Activated naive CD4-positive, alpha-beta T cell treated with anti-CD3 and anti-CD28 coated beads, Interleukin-2, amount 50 U/mL, for 72 hours (primary cell): Measurements from ENCODE around the gene ART1. TPM values are rescaled to one million over a fixed set of nuclear protein-coding genes. Genes with fewer than 3 reads are reported as not detected.
A peak's percentile ranks its signal among the peaks of the same experiment; 100 is the strongest.
"Not testable (repeated sequence)": the region's sequence is repeated elsewhere in the genome, so short reads cannot be mapped to it uniquely, and the experiment has no call there.

Experiments used
- ATAC-seq, 2 donors: fragments of 150-1000 bp; cut with Tn5 transposase; 2 replicates each; pipeline ENCODE4 v1.10.0; 2021; ENCODE audit warnings: mild to moderate bottlenecking in 2 of 2, moderate library complexity in 2 of 2
- DNase-seq, 2 donors: peaks; one replicate each; pipeline ENCODE4 v3.0.0; 2021 to 2022; ENCODE audit warnings: low spot score in 2 of 2
- H3K27ac Mint-ChIP-seq, 2 donors: one replicate each; pipeline ENCODE4 v1.8.0; 2022; ENCODE audit warnings: mild to moderate bottlenecking in 2 of 2, mixed read lengths in 2 of 2
- H3K36me3 Mint-ChIP-seq, 2 donors: one replicate each; pipeline ENCODE4 v1.8.0; 2022; ENCODE audit warnings: mixed read lengths in 2 of 2
- H3K9me3 Mint-ChIP-seq, 2 donors: one replicate each; pipeline ENCODE4 v1.8.0; 2022; ENCODE audit warnings: mixed read lengths in 2 of 2
- total RNA-seq, 2 donors: library from RNA; stranded (reverse); gene quantifications; one replicate each; pipeline ENCODE4 v1.2.3, GENCODE V29; 2022

Gene ART1
- total RNA-seq, 2 donors from 2014 or later = not detected

DNA sequence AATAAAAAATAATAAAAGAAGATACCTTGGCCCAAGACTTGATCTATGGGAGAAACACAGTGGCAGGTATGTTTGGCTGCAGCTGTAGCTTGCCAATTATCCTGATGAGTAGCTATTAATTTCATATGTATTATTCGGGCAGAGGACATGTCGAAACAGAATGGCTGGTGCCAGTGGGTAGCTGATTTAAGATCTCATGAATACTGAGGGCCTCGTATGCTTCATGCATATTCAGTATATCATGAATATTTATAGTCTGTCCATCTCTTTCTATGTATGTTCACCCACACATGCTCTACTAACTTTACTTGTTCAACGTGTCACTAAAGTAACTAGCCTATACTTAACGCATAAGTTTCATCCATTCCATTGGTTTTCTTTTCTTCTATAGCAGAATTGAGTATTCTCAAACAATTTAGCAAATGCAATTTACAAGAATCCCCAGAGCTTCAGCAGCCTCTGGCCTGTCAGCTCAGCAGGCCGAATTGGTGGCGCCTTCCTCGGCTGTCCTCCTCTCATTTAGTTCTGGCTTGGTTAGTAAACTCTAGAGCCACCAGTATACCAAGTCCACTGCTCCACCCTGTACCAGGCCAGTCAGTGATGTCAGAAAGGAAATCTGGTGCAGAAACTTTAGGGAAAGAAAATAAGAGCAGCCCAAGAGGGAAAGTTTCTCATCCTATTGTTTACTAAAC, 21.0 kb upstream of the ART1 start:
- Mint-ChIP-seq H3K27ac (no peak overlapping the region), H3K9me3 (no peaks in the 10 kb centered on the region), H3K36me3 (no peaks in the 10 kb centered on the region)
- ATAC-seq (no peak), DNase-seq (no peak)

DNA sequence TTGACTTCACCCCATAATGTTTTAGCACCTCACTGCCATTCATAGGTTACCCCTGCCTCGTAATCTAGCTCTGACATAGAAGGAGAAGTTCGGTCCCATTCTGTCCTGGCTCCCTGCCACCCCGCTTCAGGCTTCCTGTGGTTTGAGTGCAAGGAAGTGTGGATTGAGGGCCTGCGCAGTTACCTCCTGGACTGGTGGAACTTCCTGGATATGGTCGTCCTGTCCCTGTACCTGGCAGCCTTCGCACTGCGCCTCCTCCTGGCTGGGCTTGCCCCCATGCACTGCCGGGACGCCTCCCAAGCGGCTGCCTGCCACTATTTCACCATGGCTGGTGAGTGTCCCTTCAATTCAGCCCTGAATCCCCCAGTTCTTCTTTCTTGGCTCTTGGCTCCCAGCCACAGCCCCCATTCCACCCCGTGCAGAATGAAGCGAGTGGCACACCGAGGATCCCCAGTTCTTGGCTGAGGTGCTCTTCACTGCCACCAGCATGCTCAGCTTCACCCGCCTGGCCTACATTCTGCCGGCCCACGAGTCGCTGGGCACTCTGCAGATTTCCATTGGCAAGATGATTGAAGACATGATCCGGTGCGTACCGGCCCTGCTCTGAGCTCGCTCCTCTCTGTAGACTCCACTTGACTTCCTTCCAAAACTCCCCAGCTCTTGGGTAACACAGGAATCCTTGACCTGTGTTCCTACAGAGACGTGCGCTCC, 18.5 kb upstream of the ART1 start:
- no peak overlapping the region for H3K27ac Mint-ChIP-seq
- H3K36me3 Mint-ChIP-seq = no peaks in the 10 kb centered on the region
- ATAC-seq = no peak
- no peaks in the 10 kb centered on the region for H3K9me3 Mint-ChIP-seq
- DNase-seq = no peak

DNA sequence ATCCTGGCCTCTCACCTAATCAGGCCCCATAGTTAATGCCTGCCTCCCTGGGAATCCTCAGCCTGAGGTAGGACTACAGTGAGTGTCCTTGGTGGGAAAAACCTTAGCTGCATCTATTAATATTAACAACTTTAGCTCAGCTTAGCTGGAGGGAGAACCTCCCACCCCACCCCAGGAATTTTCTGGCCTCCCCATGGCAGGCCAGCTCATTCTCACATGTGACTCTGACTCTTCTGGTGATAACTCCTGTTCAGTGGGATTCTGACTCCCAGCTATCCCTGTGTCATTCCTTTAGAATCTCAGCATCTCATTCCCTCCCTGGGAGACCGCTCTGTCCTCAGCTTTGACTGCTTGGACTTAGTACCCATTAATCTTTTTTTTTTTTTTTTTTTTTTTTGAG, 17.6 kb upstream of the ART1 start:
- H3K9me3 Mint-ChIP-seq = no peaks in the 10 kb centered on the region
- H3K36me3 Mint-ChIP-seq = no peaks in the 10 kb centered on the region
- ATAC-seq (no peak), DNase-seq (no peak)
- no peak overlapping the region for H3K27ac Mint-ChIP-seq

DNA sequence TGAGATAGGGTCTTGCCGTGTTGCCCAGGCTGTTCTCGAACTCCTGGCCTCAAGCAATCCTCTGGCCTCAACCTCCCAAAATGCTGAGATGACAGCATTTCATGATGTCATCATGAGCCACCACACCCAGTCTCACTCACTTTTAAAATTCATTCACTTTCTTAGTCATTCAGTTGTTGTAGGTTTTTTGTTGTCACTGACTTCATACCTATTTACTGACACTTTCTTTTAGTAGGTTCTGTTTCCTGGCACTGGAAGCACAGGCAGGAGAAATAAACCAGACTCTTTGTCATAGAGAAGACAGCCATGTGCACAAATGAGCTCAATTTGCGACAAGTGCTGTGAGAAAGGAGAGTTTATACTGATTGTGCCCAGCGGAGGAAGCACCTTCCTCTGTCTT, 13.6 kb upstream of the ART1 start:
- H3K27ac Mint-ChIP-seq = peak overlapping the region in 1 of 2 donors; percentile 83
- H3K9me3 Mint-ChIP-seq = no peaks in the 10 kb centered on the region
- no peaks in the 10 kb centered on the region for H3K36me3 Mint-ChIP-seq
- ATAC-seq (peak in 1 of 2 donors; percentile 73), DNase-seq (peak in 1 of 2 donors; percentile 7)

DNA sequence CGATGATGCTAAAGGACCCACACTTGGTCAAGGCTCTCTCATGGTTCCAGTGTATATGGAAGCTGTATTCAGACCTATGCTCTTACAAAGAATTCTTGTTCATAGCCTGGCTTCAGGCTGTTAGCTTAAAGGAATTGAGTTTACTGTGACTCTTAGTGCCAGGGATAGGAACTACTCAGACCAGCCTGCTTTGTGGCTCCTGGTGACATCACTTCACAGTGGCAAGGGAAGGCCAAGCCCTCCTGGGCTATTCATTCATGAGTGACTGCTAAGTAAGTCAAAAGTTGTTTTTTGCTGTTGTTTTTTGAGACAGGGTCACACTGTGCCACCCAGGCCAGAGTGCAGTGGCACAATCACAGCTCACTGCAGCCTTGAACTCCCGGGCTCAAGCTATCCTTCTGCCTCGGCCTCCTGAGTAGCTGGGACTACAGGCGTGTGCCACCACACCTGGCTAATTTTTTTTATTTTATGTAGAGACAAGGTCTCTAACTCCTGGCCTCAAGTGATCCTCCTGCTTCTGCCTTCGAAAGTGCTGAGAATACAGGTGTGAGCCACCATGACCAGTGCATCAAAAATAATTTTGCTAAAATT, 12.8 kb upstream of the ART1 start:
- peak overlapping the region in 1 of 2 donors; percentile 12 for H3K27ac Mint-ChIP-seq
- DNase-seq (no peak), ATAC-seq (peak in 1 of 2 donors; percentile 28)
- H3K36me3 Mint-ChIP-seq = no peaks in the 10 kb centered on the region
- H3K9me3 Mint-ChIP-seq = no peaks in the 10 kb centered on the region

DNA sequence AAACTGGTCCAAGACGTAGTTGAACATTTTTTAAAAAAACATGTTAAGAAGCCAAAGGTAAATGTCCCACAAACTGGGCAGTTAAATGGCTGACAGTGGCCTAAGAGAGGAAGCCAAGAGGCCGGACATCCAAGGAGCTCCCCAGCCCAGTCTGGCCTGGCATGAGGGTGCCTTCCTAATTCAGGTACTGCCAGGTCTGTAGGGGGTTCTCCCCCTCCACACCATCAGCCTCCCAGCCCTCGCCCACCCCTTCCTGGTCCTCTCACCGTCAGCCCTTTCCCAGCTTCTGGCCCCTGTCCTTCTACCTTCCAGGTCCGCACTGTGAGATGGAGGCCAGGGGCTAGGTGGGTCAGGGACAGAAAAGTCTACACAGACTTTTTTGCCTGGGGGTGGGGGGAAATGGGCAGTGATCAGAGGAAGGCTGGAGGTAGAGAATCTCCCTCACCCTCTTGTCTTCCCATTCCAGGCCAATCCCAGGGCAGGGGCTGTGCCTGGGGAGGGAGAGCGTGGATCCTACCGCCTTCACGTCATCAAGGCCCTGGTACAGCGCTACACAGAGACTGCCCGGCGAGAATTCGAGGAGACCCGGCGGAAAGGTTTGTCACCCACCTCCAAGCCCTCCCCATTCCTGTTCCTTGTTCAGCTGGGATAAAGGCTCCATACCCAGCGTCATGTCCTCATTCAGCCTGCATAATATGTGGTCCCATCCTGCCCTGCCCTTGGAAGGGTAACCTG, 9.1 kb upstream of the ART1 start:
- DNase-seq = no peak
- ATAC-seq = no peak
- H3K9me3 Mint-ChIP-seq = no peaks in the 10 kb centered on the region
- no peak overlapping the region for H3K27ac Mint-ChIP-seq
- H3K36me3 Mint-ChIP-seq = no peaks in the 10 kb centered on the region

DNA sequence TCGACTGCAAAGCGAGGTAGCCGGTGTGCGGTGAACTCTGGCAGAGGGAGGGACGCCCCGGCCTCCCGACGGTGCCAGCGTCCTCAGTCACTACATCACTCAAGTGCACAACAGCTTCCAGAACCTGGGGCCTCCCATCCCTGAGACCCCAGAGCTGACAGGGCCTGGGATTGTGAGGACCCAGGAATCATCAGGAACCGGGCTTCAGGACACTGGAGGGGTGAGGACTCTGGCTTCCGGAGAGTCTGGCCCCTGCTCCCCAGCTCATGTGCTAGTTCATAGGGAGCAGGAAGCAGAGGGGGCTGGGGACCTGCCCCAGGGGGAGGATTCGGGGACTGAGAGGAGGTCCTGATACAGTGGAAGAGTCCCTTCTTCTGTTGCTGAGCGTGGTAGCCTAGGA, 7.7 kb upstream of the ART1 start:
- DNase-seq (no peak), ATAC-seq (no peak)
- no peaks in the 10 kb centered on the region for H3K9me3 Mint-ChIP-seq
- H3K27ac Mint-ChIP-seq = no peak overlapping the region
- H3K36me3 Mint-ChIP-seq = no peaks in the 10 kb centered on the region

DNA sequence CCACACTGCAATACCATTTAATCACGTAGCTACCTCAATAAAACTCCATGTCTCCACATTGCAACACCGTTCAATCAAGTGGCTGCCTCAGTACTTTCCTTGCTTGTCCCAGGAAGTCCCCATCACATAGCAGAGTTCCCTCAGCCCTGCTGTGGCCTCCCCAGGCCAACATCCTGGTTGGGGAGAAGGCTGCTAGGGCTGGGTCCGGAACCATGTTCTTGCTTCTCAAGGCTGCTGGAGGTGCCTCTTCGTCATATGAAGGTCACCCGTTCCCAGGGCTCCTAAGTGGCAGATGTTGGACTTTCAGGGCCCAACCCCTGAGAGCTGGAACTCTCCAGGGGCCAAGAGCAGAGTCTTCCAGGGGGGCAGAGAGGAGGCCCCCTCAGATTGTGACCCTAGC, 6.4 kb upstream of the ART1 start:
- Mint-ChIP-seq H3K36me3 (no peaks in the 10 kb centered on the region), H3K27ac (no peak overlapping the region), H3K9me3 (no peaks in the 10 kb centered on the region)
- DNase-seq (no peak), ATAC-seq (no peak)

DNA sequence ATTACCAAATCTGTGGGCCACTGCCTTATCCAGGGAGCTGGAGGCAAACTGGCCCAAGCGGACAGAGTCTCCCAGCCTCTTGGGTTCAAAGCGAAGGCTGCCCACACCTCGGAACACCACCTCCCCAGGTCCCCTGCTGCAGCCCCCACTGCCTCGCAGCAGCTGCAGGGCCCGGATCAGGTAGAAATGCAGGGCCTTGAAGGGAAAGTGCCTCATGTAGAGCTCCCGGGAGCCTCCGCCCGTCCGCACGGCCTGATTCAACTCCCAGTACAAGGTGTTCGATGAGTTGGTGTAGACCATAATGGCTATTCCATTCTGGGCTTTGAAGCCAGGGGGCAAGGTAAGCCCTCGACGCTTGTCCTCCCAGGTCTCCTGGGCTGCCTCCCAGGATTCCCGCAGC, 5.1 kb upstream of the ART1 start:
- no peaks in the 10 kb centered on the region for H3K36me3 Mint-ChIP-seq
- DNase-seq = no peak
- H3K9me3 Mint-ChIP-seq = no peaks in the 10 kb centered on the region
- ATAC-seq = no peak
- H3K27ac Mint-ChIP-seq = no peak overlapping the region

DNA sequence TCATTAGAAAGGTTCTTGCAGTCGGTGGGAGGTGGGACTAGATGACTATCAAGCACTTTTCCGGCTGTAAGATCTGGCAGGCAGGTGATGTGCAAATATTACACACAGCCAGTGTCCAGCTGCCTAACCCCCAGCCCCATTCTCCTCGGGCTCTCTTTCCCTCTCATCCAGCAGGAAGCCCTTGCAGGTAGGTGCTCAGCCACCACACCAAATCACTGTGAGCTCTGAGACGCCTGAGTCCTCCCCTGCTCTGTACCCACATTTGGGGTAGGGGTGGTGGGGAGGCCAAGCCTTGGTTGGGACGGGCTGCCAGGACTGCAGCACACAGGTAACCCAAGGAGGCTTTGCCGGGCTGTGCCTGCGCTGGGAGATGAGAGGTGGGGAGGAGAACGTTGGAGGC, 3.7 kb upstream of the ART1 start:
- Mint-ChIP-seq H3K9me3 (no peaks in the 10 kb centered on the region), H3K27ac (no peak overlapping the region), H3K36me3 (no peaks in the 10 kb centered on the region)
- ATAC-seq = no peak
- no peak for DNase-seq

DNA sequence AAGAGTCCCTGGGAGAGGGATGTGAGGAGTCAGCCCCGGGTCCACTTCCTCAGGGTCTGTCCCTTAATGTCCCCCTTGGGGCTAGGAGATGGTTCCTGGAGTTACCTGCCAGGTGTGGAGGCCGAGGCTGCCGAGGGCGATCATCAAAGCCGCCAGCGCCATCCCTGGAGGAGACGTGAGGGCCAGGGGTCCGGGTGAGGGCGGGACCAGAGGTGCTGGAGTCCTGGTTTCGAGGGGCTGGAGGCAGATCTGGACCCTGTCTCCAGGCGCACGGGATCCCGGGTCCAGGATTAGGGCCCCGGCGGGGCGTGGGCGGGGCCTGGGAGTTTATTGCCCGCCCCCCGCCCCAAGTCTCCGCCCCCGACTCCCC, 3.2 kb upstream of the ART1 start, which contains the start of gene ART5:
Gene ART5 (minus strand): TSS at position 292 of the 370 bp plus-strand sequence. CDS start 130 bp downstream, at position 162.
- DNase-seq (no peak), ATAC-seq (no peak)
- H3K27ac Mint-ChIP-seq = no peak within 1 kb of the TSS
- H3K9me3 Mint-ChIP-seq = no peaks in the 10 kb centered on the region
- no peaks in the 10 kb centered on the region for H3K36me3 Mint-ChIP-seq

DNA sequence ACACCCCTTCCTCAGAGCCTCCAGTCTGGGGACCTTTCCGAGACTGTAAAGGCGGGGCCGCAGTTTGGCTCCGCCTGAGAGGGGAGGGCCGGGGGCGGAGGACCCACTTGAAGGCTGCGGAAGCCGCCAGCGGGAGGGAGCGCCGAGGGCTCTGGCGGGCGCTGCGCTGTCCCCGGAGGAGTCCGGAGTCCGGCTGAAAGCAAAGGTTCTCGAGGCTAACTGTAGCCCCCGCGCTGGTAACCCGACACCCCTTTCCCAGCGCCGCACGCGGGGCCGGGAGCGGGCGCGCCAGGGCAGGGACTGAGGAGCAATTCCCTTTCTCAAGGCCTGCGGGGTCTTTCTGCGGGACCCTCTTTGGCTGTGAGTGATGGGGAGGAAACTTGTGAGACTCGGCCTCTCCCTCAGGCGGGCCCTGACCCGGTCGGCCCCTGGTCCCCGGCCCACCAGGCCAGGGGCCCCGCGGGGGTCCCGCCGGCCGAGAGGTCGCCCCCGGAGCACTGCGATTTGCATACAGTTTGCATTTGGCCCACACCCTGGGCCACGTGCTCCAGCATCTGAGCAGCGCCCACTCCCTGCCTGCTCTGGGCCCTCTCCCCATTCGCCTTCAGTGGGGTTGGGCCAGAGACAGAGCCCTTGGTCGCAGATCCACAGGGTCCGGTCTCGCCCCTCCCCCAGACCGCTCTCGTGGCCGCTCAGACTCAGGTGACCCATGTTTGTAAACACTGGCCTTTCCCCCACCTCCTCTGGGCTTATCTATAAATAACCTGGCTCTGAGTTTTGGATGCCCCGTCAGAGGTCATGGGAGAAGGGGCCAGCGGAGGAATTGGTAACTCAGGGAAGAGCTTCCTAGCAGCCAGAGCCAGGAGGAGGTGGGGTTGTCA, 2.6 kb upstream of the ART1 start:
- H3K36me3 Mint-ChIP-seq = no peaks in the 10 kb centered on the region
- DNase-seq (peak in 1 of 2 donors; percentile 78), ATAC-seq (peak; percentile 87 to 97)
- H3K9me3 Mint-ChIP-seq = no peaks in the 10 kb centered on the region
- H3K27ac Mint-ChIP-seq = no peak overlapping the region

DNA sequence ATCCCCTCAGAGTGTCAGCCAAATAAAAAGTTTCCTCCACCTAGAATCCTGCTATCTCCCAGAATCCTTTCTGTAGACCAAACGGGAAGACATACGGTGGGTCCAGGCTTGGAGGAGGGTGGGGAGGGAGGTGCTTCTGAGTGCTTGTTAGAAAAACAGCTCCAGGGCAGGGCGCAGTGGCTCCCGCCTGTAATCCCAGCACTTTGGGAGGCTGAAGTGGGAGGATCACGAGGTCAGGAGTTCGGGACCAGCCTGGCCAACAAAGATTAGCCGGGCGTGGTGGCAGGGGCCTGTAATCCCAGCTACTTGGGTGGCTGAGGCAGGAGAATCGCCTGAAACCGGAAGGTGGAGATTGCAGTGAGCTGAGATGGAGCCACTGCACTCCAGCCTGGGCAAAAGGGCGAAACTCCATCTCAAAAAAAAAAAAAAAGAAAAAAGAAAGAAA, 1.8 kb upstream of the ART1 start:
- ATAC-seq = not testable (repeated sequence)

DNA sequence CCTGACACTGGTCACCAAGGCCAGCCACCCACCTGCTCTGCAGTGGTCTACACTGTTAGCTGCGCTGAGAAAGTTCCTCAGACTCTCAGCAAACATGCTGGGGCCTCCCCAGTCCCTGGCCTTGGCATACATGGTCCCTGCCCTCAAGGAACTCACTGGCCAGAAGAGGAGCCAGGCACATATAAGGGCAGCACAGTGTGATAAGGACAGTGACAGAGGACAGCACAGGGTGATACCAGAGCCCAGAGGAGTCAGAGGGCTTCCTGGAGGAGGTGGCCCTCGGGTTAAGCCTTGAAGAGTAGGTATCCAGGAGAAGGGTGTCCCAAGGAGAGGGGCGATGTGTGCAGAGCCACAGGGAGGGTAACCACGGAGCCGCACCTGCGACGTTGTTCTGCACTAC, 624 bp downstream of the ART1 start:
- ATAC-seq (no peak), DNase-seq (no peak)
- H3K9me3 Mint-ChIP-seq = no peaks in the 10 kb centered on the region
- H3K27ac Mint-ChIP-seq = no peak overlapping the region
- no peaks in the 10 kb centered on the region for H3K36me3 Mint-ChIP-seq

More for the DNA sequence above, 1.8 kb upstream of the ART1 start:
- not testable (repeated sequence) for H3K9me3 Mint-ChIP-seq, H3K27ac Mint-ChIP-seq, DNase-seq, H3K36me3 Mint-ChIP-seq

DNA sequence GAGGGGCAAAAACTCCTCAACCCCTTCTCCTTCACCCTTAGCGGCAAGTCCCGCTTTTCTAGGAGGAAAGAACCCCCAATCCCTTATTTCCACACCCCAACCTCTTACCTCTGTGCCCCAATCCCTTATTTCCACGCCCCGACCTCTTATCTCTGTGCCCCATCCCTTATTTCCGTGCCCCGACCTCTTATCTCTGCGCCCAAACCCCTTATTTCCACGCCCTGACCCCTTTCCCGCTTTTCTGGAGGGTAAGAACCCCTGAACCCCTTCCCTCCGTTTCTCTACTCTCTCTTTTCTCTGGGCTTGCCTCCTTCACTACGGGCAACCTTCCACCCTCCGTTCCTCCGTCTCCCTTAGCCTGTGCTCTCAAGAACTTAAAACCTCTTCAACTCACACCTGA, 3.9 kb downstream of the ART1 start:
- not testable (repeated sequence) for H3K9me3 Mint-ChIP-seq, DNase-seq

DNA sequence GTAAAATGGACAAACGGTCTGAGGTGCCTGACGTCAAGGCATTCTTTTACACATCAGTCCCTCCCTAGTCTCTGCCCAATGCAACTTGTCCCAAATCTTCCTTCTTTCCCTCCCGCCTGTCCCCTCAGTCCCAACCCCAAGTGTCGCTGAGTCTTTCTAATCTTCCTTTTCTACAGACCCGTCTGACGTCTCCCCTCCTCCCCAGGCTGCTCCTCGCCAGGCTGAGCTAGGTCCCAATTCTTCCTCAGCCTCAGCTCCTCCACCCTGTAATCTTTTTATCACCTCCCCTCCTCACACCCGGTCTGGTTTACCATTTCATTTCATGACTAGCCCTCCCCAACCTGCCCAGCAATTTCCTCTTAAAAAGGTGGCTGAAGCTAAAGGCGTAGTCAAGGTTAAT, 4.4 kb downstream of the ART1 start:
- H3K36me3 Mint-ChIP-seq, DNase-seq, H3K27ac Mint-ChIP-seq, ATAC-seq, H3K9me3 Mint-ChIP-seq: not testable (repeated sequence)

More for the DNA sequence above, 3.9 kb downstream of the ART1 start:
- ATAC-seq, H3K36me3 Mint-ChIP-seq, H3K27ac Mint-ChIP-seq: not testable (repeated sequence)
